Cortex of kidney (tissue), 1 donor: ENCODE data around the gene BABAM1.

Source experiments
- DNase-seq: peaks from one replicate; lab custom pipeline; 2025; lab: John Stamatoyannopoulos, UW

BABAM1 gene

DNA sequence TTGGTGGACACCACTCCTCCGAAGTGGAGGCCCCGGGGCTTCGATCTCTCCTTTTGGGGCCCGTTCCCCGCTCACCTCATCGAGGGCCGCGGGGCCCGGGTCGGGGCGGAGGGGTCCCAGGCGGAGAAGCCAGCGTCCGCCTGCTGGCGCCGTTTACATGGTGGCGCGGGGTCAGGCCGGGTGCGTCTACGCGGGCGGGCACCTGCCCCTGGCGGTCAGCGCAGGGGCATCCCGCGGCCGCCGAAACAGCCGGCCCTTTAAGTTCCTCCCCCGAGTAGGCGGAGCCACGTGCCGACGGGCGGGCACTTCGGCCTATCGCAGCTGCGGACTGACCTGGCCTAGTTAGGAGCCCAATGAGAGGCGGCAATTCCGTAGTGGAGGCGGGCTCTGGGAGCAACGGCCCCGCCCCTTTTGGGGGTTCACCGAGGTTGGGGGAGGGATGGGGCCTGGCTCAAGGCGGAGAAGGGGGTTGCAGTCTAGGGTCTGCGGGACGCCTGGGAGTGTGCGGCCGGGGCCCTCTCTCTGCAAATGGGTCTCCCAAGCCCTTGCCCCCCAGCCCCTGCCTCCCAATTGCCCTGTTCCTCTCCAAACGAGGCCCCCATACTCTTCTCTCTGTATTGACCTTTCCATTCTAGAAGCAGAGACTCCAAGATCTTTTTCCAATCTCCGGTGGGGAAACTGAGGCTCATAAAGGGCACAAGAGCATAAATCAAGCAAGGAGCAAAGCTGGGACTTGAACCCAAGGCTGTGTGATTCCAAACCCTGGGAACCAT lies 36.1 kb downstream of the BABAM1 start, which contains the start of gene ABHD8:
TSS of gene ABHD8 (minus strand) at position 259 of the 773 bp plus-strand sequence. CDS start 1,809 bp downstream, outside the sequence.
- no peak for DNase-seq

DNA sequence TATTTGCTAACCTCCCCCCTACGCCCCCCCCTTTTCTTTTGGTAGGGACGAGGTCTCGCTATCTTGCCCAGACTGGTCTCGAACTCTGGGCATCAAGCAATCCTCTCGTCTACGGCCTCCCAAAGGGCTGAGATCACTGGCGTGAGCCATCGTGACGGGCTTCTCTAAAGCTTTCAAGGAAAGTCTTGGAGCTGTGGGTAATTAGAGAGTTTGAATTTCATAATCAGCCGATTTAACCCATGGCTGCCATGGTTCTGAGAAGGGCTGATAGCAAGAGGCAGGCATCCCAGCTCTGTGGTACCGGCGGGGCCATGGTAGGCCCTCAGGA lies 36.7 kb downstream of the BABAM1 start:
- no peak for DNase-seq

DNA sequence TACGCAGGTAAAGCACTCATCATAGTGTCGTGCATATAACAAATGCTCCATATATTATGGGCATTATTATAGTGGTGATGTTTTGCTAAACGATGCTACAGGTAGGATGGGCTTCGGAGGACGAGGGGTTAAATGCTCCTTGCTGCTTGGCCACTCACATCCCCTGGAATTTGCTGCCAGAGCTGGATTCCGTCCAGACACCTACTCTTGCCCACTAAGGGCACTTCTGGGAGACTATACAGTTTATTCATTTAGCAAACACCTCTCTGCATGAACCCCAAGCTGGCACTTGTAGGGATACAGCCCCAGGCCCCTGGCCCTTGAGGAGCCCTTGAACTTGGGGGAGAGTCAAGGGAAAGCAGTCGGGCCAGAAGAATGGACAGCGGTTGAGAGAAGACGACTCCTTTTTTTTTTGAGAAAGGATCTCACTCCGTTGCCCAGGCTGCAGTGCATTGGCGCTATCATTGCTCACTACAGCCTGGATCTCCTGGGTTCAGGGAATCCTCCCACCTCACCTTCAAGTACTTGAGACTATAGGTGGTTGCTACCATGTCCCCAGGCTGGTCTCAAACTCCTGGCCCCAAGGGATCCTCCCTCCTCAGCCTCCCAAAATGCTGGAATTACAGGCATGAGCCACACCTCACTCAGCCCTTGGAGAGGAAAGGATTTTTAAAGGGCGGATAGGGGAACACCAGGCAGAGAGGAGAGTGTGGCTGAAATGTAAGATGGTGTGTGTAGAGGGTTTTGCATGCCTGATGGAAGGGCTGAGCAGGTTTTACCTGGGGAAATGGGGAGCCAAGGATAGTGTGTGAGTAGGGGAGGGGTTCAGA lies 37.4 kb downstream of the BABAM1 start:
- no peak for DNase-seq

DNA sequence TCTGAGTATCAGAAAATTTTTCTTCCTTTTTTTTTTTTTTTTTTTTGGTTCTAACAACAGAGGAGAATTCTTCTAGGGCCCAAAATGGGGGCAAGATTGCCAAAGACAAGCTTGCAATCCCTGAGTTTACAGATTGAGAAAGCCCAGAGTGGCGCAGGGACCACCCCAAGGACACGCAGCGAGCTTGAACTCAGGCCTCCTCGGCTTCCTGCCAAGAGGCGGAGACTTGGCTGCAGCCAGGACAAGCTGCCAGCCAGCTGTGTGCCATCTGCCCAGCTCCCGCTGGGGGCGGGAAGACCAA lies 37.9 kb downstream of the BABAM1 start:
- DNase-seq = no peak

DNA sequence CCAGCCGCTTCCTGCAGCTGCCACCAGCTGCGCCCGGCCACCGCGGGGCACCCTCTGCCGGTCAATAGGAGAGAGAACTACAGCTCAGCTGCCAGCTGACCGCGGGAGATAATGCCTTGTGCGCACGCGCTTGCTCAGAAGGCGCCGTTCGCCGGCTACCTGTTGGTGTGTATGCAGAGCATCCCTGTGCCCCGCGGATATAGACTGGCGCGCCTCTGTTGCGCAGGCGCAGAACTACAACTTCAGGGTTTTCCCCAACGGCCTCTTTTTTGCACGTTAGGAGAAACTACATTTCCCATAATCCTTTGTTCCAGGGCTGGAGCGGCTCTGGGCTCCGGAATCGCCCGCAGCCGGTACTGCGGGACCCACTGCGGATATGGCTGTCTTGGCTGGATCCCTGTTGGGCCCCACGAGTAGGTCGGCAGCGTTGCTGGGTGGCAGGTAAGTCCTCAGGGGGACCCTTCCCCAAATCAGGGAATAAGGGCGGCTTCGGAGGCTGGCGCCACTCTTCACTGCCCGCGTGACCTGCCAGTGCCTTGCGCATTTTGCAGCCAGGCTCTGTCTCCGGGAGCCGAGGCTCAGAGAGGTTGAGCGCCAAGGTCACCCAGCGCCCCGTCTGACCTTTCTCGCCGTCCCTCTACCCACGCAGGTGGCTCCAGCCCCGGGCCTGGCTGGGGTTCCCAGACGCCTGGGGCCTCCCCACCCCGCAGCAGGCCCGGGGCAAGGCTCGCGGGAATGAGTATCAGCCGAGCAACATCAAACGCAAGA lies 38.5 kb downstream of the BABAM1 start, which contains the start of gene MRPL34:
TSS of gene MRPL34 (plus strand) at position 356 of the 768 bp plus-strand sequence. CDS start at position 377, 21 bp downstream.
- DNase-seq = peak; percentile 90

DNA sequence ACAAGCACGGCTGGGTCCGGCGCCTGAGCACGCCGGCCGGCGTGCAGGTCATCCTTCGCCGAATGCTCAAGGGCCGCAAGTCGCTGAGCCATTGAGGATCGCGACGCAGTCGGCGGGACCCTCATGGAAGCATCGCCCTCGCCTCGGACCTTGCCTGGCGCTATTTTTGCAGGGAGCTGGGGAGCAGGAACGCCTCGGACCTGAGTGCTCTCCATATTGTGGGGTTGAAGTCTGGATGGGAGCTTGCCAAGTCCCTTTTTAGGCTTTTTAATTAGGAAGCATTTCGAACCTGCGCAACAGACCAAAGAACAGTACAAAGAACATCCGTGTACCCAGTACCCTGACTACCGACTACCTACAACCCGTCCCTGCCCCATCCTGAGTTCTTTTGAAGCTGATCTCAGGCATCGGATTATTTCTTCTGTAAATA lies 39.1 kb downstream of the BABAM1 start:
- DNase-seq = no peak

DNA sequence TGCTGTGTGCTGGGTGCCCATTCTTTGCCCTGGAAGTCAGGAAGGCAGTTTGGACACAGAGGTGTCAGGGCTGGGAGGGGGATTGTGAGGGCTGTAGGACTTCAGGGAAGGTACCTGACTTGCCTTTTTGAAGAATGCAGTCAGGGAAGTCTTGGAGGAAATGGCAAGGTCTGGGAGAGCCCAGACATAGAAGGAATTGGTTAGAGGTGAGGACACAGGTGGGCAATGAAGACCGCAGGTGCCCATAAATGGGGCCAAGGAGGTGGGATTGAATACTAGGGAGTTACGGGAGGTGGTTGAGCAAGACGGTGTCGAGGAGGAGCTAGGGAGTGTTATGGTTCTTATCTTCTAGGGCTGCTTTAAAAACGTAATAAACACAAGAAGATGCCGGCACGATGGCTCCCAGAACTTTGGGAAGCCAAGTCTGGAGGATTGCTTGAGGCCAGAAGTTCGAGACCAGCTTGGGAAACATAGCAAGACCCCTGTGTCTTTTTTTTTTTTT lies 40.7 kb downstream of the BABAM1 start:
- no peak for DNase-seq

DNA sequence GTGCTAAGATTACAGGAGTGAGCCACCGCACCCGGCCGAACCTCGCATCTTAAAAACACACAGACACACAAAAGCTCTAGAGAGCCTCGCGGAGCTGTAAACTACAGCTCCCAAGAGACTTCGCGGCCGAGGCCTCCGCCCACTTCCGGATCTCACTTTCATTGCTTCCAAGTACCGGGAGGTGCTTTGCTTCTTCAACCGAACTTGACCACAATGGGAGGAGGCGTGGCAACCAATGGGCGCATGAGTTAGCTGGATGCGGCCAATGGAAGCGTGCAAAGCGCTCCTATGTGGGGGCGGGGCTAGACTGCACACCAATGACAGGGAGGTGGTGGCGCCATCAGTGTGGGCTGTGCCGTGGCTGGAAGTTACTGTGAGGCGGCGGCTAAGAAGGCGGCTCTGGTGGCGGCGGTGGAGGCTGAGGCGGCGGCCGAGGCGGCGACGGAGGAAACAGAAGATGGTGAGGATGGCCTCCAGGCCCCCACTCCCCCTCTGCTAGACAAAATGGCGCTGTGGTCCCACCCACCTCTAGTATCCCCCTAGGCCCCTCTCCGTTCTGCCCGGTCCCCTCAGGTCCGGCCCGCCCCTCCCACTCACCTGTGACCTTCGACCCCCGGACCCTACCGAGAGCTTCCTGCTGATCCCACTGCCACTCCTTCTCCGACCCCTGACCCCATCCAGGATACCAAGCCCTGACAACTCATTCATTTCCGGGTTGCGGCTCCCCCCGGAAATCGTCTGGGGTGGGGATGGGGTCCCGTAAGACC lies 42.1 kb downstream of the BABAM1 start, which contains the start of gene DDA1:
TSS of gene DDA1 (plus strand) at position 366 of the 767 bp plus-strand sequence. CDS start at position 458, 92 bp downstream.
- no peak for DNase-seq

DNA sequence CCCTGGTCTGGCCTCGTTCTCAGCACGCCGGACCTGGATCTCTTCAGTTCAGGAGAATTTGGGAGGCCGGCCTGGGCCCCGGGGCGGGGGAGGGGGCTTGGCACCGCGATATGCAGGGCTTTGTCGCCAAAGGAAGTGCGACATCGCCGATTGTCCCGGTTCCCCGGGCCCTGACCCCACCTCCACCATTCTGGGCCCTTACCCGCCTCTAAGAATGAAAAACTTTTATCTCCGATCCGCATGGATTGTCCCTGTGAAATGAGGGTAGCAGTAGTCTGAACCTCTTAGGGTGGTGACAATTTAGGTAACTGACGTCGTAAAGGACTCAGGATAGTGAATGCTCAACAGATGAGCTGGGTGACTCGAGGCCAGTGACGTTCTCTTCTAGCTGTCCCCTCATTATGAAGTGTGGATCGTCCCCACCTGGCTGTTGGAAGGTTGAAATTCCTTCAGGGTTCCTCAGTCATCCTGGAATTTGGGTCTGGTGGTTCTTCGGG lies 42.8 kb downstream of the BABAM1 start:
- DNase-seq = no peak

DNA sequence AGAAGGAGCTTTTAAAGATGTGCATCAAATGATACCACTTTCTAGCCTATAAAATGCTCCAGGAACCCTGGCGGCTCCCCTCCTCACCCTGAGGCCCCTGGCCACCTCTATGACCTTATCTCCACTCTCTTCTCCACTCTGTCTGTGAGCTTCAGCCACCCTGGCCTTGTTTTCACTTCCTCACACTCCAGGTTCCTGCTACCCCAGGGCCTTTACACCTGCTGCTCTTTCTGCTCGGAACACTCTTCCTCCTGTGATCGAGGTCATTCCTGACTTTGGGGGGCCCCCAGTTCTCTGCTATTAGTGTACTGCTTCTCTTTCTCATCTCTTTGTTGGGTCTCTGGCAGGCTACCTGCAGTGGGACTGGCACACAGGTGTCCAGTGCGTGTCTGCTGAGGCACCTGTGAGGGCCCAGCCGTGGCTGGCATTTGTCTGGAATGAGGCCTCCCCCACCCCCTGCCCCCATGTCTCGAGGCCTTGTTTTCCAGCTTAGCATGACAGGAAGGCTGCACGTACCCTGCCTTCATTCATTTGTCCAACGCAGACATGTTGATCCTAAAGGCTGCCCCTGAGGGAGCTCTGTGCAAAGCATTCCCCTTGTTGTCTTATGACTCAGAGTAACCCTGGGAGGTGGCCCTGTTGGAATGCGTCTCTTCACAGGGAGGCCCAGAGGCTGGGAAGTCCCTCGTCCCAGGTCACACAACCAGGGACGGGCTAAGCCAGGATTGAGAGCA lies 44.4 kb downstream of the BABAM1 start:
- no peak for DNase-seq

DNA sequence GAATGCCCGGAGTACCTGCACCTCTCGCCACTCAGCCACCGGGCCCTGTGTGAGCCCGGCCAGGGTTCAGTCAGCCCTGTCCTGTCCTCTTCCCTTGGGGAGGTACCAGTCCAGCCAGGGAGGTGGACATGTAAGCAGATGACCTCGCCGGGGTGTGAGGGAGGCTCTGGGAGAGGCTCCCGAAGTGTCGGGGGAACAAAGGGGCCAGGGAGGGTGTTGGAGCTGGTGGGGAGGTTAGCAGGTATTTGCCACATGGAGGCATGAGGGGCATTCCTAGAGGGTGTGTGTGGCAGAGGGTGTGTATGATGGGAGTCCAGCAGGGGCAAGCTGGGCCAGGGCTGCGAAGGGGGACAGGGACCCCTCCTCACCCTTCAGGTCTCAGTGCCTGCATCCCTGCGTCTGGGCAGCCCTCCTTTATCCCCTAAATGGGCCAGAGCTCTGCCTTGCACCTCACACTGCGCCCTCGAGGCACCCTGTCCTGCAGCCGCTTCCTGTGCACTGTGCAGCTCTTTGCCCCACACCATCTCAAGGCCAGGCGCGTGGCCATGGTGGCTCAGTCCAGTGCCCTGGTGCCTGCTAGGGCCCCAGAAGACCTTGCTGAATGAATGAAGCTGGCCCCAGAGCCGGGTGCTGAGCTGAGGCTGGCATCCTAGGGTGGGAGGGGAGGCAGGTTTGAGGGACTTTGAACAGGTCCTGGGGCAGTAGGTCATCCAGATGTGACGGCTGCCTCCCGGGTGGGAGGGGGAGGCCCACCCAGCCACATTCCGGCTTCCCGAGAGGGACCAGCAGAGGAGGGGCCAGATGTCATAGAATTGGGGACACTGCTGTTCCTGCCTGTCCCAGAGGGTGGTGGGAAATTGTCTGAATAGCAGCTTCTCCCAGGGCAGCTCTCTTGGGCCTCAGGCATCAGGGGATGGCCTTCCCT lies 45.2 kb downstream of the BABAM1 start:
- no peak for DNase-seq

DNA sequence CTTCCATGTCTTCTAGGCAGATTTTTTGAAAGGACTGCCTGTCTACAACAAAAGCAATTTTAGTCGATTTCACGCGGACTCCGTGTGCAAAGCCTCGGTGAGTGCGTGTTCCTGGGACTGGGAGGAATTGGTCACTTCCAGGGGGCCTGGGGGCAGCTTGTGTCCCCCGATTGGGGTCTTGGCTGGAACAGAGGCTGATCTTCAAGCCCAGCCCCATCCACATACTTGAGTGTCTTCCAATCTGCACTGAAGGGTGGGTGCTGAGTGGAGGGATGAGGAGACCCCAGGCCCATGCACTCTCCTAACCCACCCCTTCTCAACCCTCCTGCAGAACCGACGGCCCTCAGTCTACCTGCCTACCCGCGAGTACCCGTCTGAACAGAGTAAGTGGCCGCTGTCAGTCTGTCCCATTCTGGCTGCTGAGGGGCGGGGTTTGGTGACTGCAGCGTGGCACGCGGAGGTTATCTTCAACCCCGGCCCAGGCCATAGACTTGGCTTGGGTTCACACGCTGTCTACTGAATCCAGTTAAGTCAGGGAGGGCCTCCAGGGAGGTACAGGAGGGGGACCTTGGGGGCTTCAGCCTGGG lies 46.9 kb downstream of the BABAM1 start:
- DNase-seq = no peak

DNA sequence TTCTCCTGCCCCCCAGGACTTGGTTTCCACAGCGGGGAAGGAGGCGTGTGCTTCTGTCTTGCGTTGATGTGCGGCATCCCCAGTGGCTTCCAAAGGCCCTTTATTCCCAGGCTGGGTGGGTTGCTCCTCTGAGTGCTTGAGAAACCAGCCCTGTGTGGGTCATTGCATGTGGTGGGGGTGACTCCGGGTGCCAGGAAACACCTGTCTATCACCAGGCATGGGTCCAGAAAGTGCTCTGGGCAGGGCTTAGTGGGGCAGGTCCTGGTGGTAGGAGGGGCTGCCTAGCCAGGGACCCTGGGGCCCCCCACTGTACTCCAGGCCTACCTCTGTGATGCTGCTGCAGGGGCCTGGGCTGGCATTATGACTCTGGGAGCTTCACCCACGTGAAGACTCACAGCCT lies 51.7 kb downstream of the BABAM1 start:
- no peak for DNase-seq

DNA sequence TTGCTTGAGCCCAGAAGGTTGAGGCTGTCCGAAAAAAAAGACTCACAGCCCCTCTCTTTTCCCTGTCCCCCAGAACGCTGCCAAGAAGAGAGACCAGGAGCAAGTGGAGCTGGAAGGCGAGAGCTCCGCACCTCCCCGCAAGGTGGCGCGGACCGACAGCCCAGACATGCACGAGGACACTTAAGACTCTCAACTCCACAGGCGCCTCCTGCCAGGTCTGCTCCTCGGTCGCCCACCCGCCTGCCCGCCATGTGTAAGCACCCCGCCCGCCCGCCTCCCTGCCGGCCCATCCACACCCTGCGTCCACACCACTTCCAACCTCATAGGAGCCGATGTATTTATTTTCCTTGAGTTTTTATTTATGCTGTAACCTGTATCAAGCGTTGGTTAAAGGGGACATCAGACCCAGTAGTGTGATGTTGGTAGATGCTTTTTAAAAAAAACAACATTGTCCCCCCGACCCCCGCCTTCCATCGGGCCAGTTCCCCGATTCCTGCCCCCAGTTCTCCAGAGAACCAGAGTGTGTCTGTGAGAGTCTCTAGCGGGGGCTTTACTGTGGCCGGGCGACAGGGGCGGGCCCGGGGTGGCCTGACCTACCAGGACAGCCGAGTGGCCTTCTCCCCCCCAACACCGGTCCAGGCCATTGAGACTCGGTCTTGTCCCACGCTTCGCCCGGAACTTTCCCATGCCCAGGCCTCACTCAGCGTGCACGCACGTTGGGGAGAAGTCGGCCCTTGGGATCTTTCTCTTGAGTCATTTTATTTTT lies 52.4 kb downstream of the BABAM1 start:
- DNase-seq = no peak

DNA sequence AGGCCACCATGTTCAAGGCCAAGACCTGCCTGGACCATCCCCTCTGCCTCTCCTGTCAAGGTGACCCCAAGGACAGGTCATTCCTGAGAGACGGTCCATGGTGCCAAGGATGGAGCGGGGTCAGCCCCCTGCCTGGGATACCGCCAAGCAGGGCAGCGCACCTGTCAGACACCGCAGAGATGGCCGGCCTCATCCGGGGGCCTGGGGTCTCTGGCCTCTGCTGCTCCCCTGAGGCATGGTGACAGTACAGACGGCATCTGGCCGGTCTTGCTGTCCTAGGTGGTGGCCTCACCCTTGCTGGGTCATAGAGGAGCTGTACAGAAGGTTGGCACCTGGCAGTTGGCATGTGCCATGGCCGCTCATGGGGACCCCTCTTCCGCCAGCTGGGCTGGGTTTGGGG lies 53.2 kb downstream of the BABAM1 start:
- no peak for DNase-seq

DNA sequence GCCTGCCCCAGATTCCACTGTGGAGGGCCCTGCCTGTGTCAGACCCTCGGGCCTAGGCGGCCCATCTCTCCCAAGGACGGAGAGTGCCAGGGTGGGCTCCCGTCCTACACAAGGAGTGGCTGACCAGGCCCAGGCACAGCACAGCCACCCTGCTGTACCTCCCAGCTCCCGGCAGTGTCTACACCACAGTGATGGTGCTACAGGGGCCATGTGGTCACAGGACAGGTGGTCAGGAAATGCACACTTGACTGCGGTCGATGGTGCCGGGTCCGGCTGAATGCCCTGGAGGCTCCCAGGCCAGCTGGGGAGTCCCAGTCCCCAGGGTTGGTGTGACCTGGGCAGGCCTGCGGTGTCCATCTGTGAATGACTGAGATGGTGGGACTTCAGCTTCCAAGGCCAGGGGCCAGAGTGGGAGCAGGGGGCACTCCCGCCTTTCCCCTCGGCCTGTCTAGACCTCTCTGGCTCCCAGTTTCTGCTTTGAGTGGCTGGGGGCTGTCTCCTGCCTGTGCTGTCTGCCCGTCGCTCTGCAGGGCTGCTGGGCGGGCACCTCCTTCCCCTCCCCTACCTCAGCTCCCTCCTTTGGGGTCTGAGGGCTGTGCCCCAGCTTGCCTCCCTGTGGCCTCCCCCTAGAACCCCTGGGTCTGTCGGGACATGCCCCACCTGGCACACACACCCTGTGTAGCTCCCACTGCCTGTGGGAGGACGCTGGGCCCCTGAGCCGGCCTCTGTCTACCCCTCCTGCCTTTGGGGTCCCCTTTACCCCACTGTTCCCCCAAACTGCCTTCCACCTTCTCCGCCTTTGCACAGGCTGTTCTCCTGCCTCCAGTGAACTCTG lies 54.6 kb downstream of the BABAM1 start:
- no peak for DNase-seq

DNA sequence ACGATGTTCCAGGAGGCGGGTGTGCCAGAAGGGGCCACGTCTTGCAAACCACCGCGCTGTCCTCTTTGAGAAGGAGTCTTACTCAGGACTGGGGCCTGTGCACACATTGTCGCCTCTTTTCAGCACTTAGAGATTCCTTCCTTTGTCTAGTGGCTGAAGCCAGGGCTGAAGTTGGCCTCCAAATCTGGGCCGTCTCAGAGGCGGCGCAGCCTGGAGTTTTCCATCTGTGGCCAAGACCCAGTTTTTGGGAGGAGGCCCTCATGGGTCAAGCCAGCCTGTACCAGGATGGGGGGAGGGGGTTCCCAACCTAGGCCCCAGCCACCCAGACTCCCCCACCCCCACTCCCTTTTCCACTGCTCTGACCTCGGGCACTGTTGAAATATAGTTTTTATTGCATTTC lies 55.6 kb downstream of the BABAM1 start:
- DNase-seq = no peak
